Measurements from ENCODE around the gene PCDH15. TPM values are rescaled to one million over a fixed set of nuclear protein-coding genes. Genes with fewer than 3 reads are reported as not detected.
"Not testable (repeated sequence)": the region's sequence is repeated elsewhere in the genome, so short reads cannot be mapped to it uniquely, and the experiment has no call there.

The PCDH15 gene
- total RNA-seq, 6 donors from 2014 or later: 0.59 to 1.9 (median 1.1) TPM

DNA sequence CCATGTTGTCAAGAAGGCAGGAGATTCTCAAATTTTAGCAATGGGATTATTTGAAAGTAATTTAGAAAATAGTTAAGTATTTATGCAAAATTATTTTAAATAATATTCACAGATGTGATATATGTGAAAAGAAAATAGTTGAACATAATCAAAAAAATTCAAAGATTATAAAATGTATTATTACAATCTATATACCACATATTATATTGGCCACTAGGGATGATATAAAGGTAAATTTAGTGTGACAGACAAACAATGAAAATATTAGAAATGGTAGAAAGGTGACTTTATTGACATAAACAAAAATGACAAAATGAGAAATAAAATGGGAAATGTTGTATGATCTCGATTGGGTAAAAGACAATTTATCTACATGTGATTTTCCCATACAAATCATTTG lies 385.5 kb downstream of the PCDH15 start:
- Histone ChIP-seq H3K4me3 (no peak overlapping the region), H3K4me1 (no peaks in the 10 kb centered on the region), H3K9me3 (no peaks in the 10 kb centered on the region), H3K27me3 (no peaks in the 10 kb centered on the region), H3K36me3 (no peaks in the 10 kb centered on the region), H3K27ac (no peak overlapping the region)
- WGBS, 2 donors: 89 to 90% methylated on average over 1 of the region's 1 CpG
- DNase-seq (no peak), ATAC-seq (ENCODE audit: low FRiP score in 2 of 2) (no peak)
- TF ChIP-seq, protein P1, sequence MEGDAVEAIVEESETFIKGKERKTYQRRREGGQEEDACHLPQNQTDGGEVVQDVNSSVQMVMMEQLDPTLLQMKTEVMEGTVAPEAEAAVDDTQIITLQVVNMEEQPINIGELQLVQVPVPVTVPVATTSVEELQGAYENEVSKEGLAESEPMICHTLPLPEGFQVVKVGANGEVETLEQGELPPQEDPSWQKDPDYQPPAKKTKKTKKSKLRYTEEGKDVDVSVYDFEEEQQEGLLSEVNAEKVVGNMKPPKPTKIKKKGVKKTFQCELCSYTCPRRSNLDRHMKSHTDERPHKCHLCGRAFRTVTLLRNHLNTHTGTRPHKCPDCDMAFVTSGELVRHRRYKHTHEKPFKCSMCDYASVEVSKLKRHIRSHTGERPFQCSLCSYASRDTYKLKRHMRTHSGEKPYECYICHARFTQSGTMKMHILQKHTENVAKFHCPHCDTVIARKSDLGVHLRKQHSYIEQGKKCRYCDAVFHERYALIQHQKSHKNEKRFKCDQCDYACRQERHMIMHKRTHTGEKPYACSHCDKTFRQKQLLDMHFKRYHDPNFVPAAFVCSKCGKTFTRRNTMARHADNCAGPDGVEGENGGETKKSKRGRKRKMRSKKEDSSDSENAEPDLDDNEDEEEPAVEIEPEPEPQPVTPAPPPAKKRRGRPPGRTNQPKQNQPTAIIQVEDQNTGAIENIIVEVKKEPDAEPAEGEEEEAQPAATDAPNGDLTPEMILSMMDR (IDR thresholded peaks at IDR 0.05): no peak
- TF ChIP-seq EP300 (IDR thresholded peaks at IDR 0.05) (no peak), POLR2AphosphoS5 (IDR thresholded peaks at IDR 0.05) (no peak), POLR2A (IDR thresholded peaks at IDR 0.05) (no peak)

DNA sequence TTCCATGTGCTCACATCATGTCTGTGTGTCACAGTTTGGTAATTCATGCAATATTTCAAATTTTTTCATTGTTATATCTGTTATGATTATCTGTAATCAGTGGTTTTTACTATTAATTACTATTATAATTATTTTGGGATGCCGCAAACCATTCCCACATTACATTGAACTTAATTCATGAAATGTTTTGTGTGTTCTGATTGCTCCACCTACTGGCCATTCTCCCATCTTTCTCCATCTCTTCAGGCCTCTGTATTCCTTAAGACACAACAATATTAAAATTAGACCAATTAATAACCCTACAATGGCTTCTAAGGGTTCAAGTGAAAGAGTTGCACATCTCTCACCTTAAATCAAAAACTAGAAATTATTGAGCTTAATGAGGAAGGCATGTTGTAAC lies 398.5 kb downstream of the PCDH15 start:
- ATAC-seq (ENCODE audit: low FRiP score in 2 of 2) (no peak), DNase-seq (no peak)
- H3K27me3 ChIP-seq: no peaks in the 10 kb centered on the region
- H3K27ac ChIP-seq: no peak overlapping the region
- TF ChIP-seq, protein P1 (IDR thresholded peaks at IDR 0.05): peak in 1 of 6 experiments; percentile 17
- TF ChIP-seq EP300 (IDR thresholded peaks at IDR 0.05) (no peak), POLR2A (IDR thresholded peaks at IDR 0.05) (no peak), POLR2AphosphoS5 (IDR thresholded peaks at IDR 0.05) (no peak)
- H3K4me3 ChIP-seq: no peak overlapping the region
- no peaks in the 10 kb centered on the region for H3K36me3 ChIP-seq
- H3K4me1 ChIP-seq: no peaks in the 10 kb centered on the region
- no peaks in the 10 kb centered on the region for H3K9me3 ChIP-seq
- WGBS, 2 donors: 42 to 51% methylated on average over 1 of the region's 1 CpG

DNA sequence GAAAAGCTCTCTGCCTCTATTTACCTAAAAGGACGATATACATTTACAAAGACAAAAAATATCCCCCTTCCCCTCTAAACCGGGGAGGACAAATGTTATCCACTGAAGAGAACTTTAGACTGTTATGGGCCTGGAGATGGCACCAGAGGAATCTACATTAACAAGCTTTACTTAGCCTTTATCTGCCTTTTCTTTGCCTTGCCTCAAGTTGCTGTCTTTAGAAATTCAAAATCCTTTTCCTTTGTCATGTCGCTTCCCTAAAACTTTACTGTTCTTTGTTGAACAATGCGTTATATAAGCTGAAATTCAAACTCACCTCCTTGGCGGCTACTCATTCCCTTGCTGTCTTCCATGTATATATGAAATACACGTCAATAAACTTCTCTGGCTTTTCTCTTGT lies 405.0 kb downstream of the PCDH15 start:
- no peak overlapping the region for H3K27ac ChIP-seq
- H3K4me3 ChIP-seq: no peak overlapping the region
- WGBS, 2 donors: 76 to 81% methylated on average over 6 of the region's 6 CpGs
- no peaks in the 10 kb centered on the region for H3K9me3 ChIP-seq
- H3K36me3 ChIP-seq: no peaks in the 10 kb centered on the region
- ATAC-seq (ENCODE audit: low FRiP score in 2 of 2) (no peak), DNase-seq (no peak)
- no peaks in the 10 kb centered on the region for H3K4me1 ChIP-seq
- no peak for TF ChIP-seq POLR2AphosphoS5 (IDR thresholded peaks at IDR 0.05)
- no peaks in the 10 kb centered on the region for H3K27me3 ChIP-seq

DNA sequence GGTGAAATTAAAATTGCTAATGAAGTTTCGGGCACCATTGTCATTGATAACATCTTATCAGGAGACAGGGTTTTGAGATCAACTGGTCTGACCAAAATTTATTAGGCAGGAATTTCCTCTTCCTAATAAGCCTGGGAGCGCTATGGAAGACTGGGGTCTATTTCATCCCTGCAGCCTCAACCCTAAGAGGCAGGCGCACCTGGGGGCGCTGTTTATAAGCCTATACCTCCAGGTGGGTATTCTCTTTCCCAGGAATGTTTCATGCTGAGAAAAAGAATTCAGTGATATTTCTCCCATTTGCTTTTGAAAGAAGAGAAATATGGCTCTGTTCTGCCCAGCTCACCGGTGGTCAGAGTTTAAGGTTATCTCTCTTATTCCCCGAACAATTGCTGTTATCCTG lies 406.4 kb downstream of the PCDH15 start:
- not testable (repeated sequence) for H3K4me3 ChIP-seq; H3K4me1 ChIP-seq; H3K27ac ChIP-seq; DNase-seq; H3K27me3 ChIP-seq; ATAC-seq (ENCODE audit: low FRiP score in 2 of 2); H3K9me3 ChIP-seq; H3K36me3 ChIP-seq
- 81 to 82% methylated on average over 6 of the region's 6 CpGs for WGBS, 2 donors

DNA sequence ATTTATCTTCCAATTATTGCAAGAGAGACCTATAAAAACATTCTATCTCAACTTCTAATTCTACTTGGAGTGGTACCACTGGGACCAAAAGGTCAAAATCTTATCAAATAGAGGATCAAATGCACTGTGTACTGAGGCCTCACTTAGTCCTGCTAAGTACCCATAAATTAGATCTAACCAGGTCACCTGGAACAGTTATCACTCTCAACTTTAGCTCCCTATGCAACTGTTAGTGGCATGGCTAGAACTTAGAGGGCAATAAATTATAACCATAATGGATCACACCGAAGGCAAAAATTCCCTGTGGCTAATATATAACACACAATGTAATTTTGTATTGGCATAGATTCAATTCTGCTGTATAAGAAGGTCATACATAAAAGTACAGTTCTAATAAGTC lies 428.9 kb downstream of the PCDH15 start:
- Histone ChIP-seq H3K36me3 (no peaks in the 10 kb centered on the region), H3K4me3 (no peak overlapping the region), H3K27ac (no peak overlapping the region), H3K27me3 (no peaks in the 10 kb centered on the region), H3K9me3 (no peaks in the 10 kb centered on the region), H3K4me1 (no peaks in the 10 kb centered on the region)
- TF ChIP-seq EP300 (IDR thresholded peaks at IDR 0.05): no peak
- TF ChIP-seq POLR2A (IDR thresholded peaks at IDR 0.05): no peak
- TF ChIP-seq POLR2AphosphoS5 (IDR thresholded peaks at IDR 0.05): no peak
- TF ChIP-seq, protein P1 (IDR thresholded peaks at IDR 0.05): no peak
- DNase-seq (no peak), ATAC-seq (ENCODE audit: low FRiP score in 2 of 2) (no peak)
- 59 to 62% methylated on average over 1 of the region's 1 CpG for WGBS, 2 donors

DNA sequence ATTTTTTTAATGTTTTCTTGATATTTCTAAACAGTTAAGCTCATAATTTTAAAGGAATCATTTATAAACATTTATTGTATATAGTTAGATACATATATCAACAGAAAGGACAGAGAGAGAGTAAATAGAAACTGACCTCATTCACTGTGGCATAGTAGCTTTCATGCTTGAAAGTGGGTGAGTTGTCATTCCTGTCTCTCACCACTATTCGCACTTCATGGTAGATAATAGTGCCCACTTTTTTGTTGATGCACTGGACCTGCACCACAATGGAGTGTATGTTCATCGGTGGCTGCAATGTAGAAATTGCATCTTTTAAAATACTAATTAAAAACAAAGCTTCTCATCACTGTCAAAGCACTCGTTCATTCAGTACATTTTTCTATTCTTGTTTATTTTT lies 432.0 kb downstream of the PCDH15 start:
- H3K4me1 ChIP-seq: no peaks in the 10 kb centered on the region
- WGBS, 2 donors: 73 to 89% methylated on average over 3 of the region's 3 CpGs
- TF ChIP-seq, protein P1 (IDR thresholded peaks at IDR 0.05): no peak
- TF ChIP-seq POLR2A (IDR thresholded peaks at IDR 0.05) (no peak), EP300 (IDR thresholded peaks at IDR 0.05) (no peak), POLR2AphosphoS5 (IDR thresholded peaks at IDR 0.05) (no peak)
- H3K36me3 ChIP-seq: no peaks in the 10 kb centered on the region
- no peaks in the 10 kb centered on the region for H3K9me3 ChIP-seq
- H3K4me3 ChIP-seq: no peak overlapping the region
- no peaks in the 10 kb centered on the region for H3K27me3 ChIP-seq
- no peak for ATAC-seq (ENCODE audit: low FRiP score in 2 of 2)
- no peak for DNase-seq
- H3K27ac ChIP-seq: no peak overlapping the region
